Kidney epithelial cell (primary cell): Measurements from ENCODE around the gene WTIP. TPM values are rescaled to one million over a fixed set of nuclear protein-coding genes. Genes with fewer than 3 reads are reported as not detected.

Experiments
- DNase-seq: peaks from one replicate; pipeline ENCODE4 v3.0.0-alpha.2; 2010; ENCODE audit warnings: low read depth
- H3K27me3 ChIP-seq: 2 replicates; pipeline ENCODE4 v1.6.0; 2011; ENCODE audit warnings: low read length; ENCODE audit not compliant: control insufficient read depth, insufficient read depth
- H3K36me3 ChIP-seq: 2 replicates; pipeline ENCODE4 v1.5.1; 2011; ENCODE audit warnings: low read length; ENCODE audit not compliant: control insufficient read depth, insufficient read depth
- H3K4me3 ChIP-seq: 2 replicates; pipeline ENCODE4 v1.5.1; 2011; ENCODE audit warnings: low read depth, mild to moderate bottlenecking, control low read depth, low read length
- total RNA-seq: library from RNA; depleted of rRNA; stranded (reverse); fragments of >200 nt; gene quantifications from 2 replicates; pipeline ENCODE4 v1.2.3, GENCODE V29; 2015
- TF ChIP-seq, protein P1 (sequence below): IDR thresholded peaks from 2 replicates; pipeline ENCODE4 v1.5.1; 2011; ENCODE audit warnings: mild to moderate bottlenecking, moderate library complexity, low read length, control low read depth, inconsistent platforms; ENCODE audit not compliant: insufficient read depth, poor library complexity, severe bottlenecking

WTIP gene
- total RNA-seq, 1 donor from 2014 or later, result 33.4 TPM

GRCh38 chr19:34503531-34504272, 22.1 kb downstream of the WTIP start:
- Histone ChIP-seq H3K36me3 (no peaks in the 10 kb centered on the region), H3K27me3 (no peaks in the 10 kb centered on the region), H3K4me3 (no peak overlapping the region)
- no peak for DNase-seq
- TF ChIP-seq, protein P1, sequence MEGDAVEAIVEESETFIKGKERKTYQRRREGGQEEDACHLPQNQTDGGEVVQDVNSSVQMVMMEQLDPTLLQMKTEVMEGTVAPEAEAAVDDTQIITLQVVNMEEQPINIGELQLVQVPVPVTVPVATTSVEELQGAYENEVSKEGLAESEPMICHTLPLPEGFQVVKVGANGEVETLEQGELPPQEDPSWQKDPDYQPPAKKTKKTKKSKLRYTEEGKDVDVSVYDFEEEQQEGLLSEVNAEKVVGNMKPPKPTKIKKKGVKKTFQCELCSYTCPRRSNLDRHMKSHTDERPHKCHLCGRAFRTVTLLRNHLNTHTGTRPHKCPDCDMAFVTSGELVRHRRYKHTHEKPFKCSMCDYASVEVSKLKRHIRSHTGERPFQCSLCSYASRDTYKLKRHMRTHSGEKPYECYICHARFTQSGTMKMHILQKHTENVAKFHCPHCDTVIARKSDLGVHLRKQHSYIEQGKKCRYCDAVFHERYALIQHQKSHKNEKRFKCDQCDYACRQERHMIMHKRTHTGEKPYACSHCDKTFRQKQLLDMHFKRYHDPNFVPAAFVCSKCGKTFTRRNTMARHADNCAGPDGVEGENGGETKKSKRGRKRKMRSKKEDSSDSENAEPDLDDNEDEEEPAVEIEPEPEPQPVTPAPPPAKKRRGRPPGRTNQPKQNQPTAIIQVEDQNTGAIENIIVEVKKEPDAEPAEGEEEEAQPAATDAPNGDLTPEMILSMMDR, result no peak

DNA sequence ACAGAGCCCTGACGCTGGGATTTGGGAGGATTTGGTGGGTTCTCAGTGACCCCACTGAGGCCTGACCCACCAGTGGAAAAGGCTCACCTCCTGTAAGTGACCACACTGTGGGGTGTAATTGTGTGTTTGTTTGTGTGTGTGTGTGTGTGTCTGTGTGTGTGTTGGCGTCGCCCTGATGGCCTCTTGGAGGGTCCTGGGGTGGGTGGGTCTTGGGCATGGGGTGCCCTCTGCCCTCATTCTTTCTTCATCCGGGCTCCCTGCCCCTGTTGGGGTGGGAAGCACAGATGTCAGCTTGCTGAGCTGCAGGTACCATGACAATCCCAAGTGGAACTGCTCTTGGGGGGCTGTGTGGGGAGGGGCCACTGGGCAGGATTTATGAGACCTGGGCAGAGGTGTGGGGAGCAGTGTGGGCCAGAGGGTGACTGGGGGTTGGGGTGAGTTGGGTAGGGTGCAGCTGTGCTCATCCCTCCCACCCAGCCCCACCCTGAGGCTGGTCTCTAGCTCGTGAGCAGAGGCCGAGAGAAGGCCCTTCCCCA, 22.8 kb downstream of the WTIP start:
- Histone ChIP-seq H3K36me3 (no peaks in the 10 kb centered on the region), H3K4me3 (no peak overlapping the region)
- TF ChIP-seq, protein P1, result no peak

GRCh38 chr19:34504809-34505291, 23.3 kb downstream of the WTIP start:
- DNase-seq, result no peak
- H3K4me3 ChIP-seq, result no peak overlapping the region
- H3K36me3 ChIP-seq, result no peaks in the 10 kb centered on the region
- H3K27me3 ChIP-seq, result no peaks in the 10 kb centered on the region
- TF ChIP-seq, protein P1, result no peak

More for the DNA sequence above, 22.8 kb downstream of the WTIP start:
- DNase-seq, result no peak
- H3K27me3 ChIP-seq, result no peaks in the 10 kb centered on the region

GRCh38 chr19:34505321-34506025, 23.9 kb downstream of the WTIP start:
- Histone ChIP-seq H3K4me3 (no peak overlapping the region), H3K36me3 (no peaks in the 10 kb centered on the region), H3K27me3 (no peaks in the 10 kb centered on the region)
- TF ChIP-seq, protein P1, result no peak
- DNase-seq, result no peak

DNA sequence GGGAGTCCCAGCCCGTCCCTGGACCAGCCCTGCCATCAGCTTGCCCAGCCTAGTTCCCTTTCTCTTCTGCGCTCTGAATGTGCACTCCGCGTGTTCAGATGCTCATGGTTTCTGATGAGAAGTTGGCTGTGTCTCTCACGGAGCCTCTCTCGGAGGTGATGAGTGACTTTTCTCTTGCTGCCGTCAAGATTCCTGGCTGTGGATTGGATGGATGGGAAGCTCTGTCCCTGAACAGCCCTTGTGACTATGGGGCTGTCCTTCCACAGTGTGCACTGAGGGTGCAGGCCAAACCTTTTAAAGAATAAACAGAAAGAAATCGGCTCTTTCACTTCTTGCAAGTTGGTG, 24.4 kb downstream of the WTIP start:
- H3K4me3 ChIP-seq, result no peak overlapping the region
- TF ChIP-seq, protein P1, result no peak
- H3K27me3 ChIP-seq, result no peaks in the 10 kb centered on the region
- H3K36me3 ChIP-seq, result no peaks in the 10 kb centered on the region
- no peak for DNase-seq
